Kidney (tissue), 14 donors: Measurements from ENCODE around the gene IGSF5. TPM values are rescaled to one million over a fixed set of nuclear protein-coding genes. Genes with fewer than 3 reads are reported as not detected.

Source experiments
- DNase-seq, 5 donors: peaks; one replicate each; pipeline ENCODE4 v3.0.0-alpha.2; 2013 to 2020
- FAIRE-seq: peaks from 2 replicates; lab custom pipeline; 2012; peaks lifted over from hg19 to GRCh38; lab: Jason Lieb, UNC
- H3K27ac ChIP-seq, 2 donors: one replicate each; pipeline ENCODE4 v1.7.0; 2013; ENCODE audit warnings: low read depth in 2 of 2, low read length in 2 of 2, inconsistent platforms in 1 of 2
- H3K27me3 ChIP-seq: one replicate; pipeline ENCODE4 v1.7.1; 2013; ENCODE audit warnings: low read length, inconsistent platforms; ENCODE audit not compliant: control insufficient read depth, insufficient read depth
- H3K36me3 ChIP-seq, 3 donors: one replicate each; pipeline versions ENCODE4 v1.7.0 to v1.7.1; 2013; ENCODE audit warnings: low read length in 3 of 3, control low read depth in 1 of 3, inconsistent platforms in 1 of 3; ENCODE audit not compliant: insufficient read depth in 3 of 3, control insufficient read depth in 2 of 3
- H3K4me1 ChIP-seq, 3 donors: one replicate each; pipeline versions ENCODE4 v1.7.0 to v1.7.1; 2013; ENCODE audit warnings: low read length in 3 of 3, inconsistent platforms in 1 of 3, low read depth in 1 of 3; ENCODE audit not compliant: control insufficient read depth in 2 of 3, insufficient read depth in 2 of 3
- H3K4me3 ChIP-seq, 3 donors: one replicate each; pipeline versions ENCODE4 v1.7.0 to v1.8.1; 2013; ENCODE audit warnings: low read length in 3 of 3, control low read depth in 1 of 3, inconsistent platforms in 1 of 3
- H3K9ac ChIP-seq, 3 donors: one replicate each; pipeline versions ENCODE4 v1.7.0 to v1.7.1; 2013; ENCODE audit warnings: low read length in 3 of 3, control low read depth in 1 of 3, inconsistent platforms in 1 of 3
- H3K9me3 ChIP-seq, 3 donors: one replicate each; pipeline versions ENCODE4 v1.7.0 to v1.7.1; 2013; ENCODE audit warnings: low read length in 3 of 3, control low read depth in 1 of 3, inconsistent platforms in 1 of 3; ENCODE audit not compliant: control insufficient read depth in 2 of 3, insufficient read depth in 1 of 3
- intact Hi-C: fragments of 100-400 bp; cut with DNase I; formaldehyde crosslinking; loops from one replicate; pipeline ENCODE4 v1.11.1; 2022
- polyA plus RNA-seq: library from polyadenylated mRNA; stranded (reverse); fragments of 350-450 nt; fragmentation: Illumina TruSeq; extraction: RNeasy Lipid Tissue Mini Kit (QIAGEN cat#74804); gene quantifications from one replicate; pipeline ENCODE4 v1.2.3, GENCODE V29; 2014; ENCODE audit warnings: low read depth, low replicate concordance; ENCODE audit not compliant: insufficient read depth
- total RNA-seq: library from RNA; stranded (reverse); fragmentation: NEBNext Ultra II Directional; extraction: Animal tissue kit (Norgen Biotek cat#: 25700); gene quantifications from one replicate; pipeline ENCODE4 v1.2.1, GENCODE V29; 2021
- TF ChIP-seq, protein P1 (sequence below): IDR thresholded peaks from 3 replicates; pipeline ENCODE4 v1.5.1; 2012; ENCODE audit warnings: mild to moderate bottlenecking, moderate library complexity, borderline replicate concordance; ENCODE audit not compliant: insufficient read depth; ENCODE audit errors: extremely low read depth
- donor health status: control.
- donor health status: control.
- donor health status: control.
- donor health status: control.
- donor health status: control.
- donor health status: DM: yes; HTN: yes; CAD: no.
- donor health status: Normal renal cell carcinoma (clear cell type).

The IGSF5 gene
- total and polyA plus RNA-seq, 2 donors from 2014 or later, result 0.24 to 0.47 TPM

GRCh38 chr21:39812983-39813382 is 68.0 kb downstream of the IGSF5 start:
- Histone ChIP-seq H3K27me3 (no peaks in the 10 kb centered on the region), H3K36me3 (no peaks in the 10 kb centered on the region), H3K4me3 (no peak overlapping the region), H3K9ac (no peak overlapping the region), H3K4me1 (no peaks in the 10 kb centered on the region), H3K27ac (no peak overlapping the region), H3K9me3 (no peaks in the 10 kb centered on the region)
- TF ChIP-seq, protein P1, sequence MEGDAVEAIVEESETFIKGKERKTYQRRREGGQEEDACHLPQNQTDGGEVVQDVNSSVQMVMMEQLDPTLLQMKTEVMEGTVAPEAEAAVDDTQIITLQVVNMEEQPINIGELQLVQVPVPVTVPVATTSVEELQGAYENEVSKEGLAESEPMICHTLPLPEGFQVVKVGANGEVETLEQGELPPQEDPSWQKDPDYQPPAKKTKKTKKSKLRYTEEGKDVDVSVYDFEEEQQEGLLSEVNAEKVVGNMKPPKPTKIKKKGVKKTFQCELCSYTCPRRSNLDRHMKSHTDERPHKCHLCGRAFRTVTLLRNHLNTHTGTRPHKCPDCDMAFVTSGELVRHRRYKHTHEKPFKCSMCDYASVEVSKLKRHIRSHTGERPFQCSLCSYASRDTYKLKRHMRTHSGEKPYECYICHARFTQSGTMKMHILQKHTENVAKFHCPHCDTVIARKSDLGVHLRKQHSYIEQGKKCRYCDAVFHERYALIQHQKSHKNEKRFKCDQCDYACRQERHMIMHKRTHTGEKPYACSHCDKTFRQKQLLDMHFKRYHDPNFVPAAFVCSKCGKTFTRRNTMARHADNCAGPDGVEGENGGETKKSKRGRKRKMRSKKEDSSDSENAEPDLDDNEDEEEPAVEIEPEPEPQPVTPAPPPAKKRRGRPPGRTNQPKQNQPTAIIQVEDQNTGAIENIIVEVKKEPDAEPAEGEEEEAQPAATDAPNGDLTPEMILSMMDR, result no peak
- FAIRE-seq (no peak), DNase-seq (no peak)
- intact Hi-C loops, result no loop called here

DNA sequence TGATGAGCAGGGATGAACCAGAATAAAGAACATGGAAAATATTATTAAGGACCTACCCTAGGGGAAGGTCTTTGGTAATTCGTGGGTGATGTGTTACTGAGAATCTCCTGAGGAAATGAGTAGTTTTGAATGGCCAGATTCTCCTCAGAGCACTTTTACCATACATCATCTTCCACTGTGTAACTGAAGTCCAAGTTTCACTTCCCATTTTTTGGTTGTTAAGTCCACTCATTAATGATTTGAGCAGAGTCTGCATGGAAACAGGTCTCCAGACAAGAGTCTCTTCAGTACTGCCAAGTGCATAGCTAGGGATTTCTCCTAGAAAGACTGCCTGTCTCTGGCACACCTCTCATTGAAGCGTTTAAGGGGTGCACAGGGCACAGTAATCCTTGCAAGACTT is 73.6 kb downstream of the IGSF5 start:
- no peaks in the 10 kb centered on the region for H3K4me1 ChIP-seq
- H3K9me3 ChIP-seq, result no peaks in the 10 kb centered on the region
- no peak overlapping the region for H3K27ac ChIP-seq
- H3K4me3 ChIP-seq, result no peak overlapping the region
- FAIRE-seq (no peak), DNase-seq (no peak)
- H3K27me3 ChIP-seq, result no peaks in the 10 kb centered on the region
- no peak overlapping the region for H3K9ac ChIP-seq
- intact Hi-C loops, result no loop called here
- TF ChIP-seq, protein P1, result no peak
- H3K36me3 ChIP-seq, result no peaks in the 10 kb centered on the region

- no peak overlapping the region for H3K27ac ChIP-seq
- DNase-seq, result no peak
- no peak for FAIRE-seq
- intact Hi-C loops, result no loop called here
- TF ChIP-seq, protein P1, result no peak
- no peaks in the 10 kb centered on the region for H3K4me1 ChIP-seq
- H3K27me3 ChIP-seq, result no peaks in the 10 kb centered on the region
- H3K9ac ChIP-seq, result no peak overlapping the region
- H3K9me3 ChIP-seq, result no peaks in the 10 kb centered on the region
- no peak overlapping the region for H3K4me3 ChIP-seq
- H3K36me3 ChIP-seq, result no peaks in the 10 kb centered on the region
Observed at GRCh38 chr21:39822042-39822441, 77.1 kb downstream of the IGSF5 start.

DNA sequence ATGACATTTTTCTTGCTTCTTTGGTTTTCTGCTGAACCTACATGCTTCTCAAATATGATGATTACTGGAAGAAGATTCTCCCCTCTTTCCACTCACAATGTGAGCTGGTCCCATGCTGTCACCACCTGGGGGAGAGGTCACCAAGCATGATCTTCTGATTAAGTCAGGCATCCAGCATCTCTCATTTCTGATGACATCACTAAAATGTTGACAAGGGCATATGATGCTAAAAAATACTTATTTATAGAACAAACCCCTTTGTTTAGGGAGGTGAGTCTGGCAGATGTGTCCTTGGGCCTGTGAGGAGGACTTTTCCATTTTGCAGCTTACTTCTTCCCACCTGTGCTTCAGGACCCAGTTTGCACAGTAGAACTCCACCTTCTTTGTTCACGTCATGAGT is 80.3 kb downstream of the IGSF5 start:
- FAIRE-seq (no peak), DNase-seq (no peak)
- Histone ChIP-seq H3K4me3 (no peak overlapping the region), H3K27ac (no peak overlapping the region), H3K4me1 (no peaks in the 10 kb centered on the region), H3K36me3 (no peaks in the 10 kb centered on the region), H3K9me3 (no peaks in the 10 kb centered on the region), H3K27me3 (no peaks in the 10 kb centered on the region), H3K9ac (no peak overlapping the region)
- intact Hi-C loops, result no loop called here
- TF ChIP-seq, protein P1, result no peak
